Mucosa of rectum (tissue), 2 donors: ENCODE measurements around the gene KBTBD4.
"Not testable (repeated sequence)": the region's sequence is repeated elsewhere in the genome, so short reads cannot be mapped to it uniquely, and the experiment has no call there.

Experiments
- H3K27ac ChIP-seq, 2 donors: one replicate each; pipeline ENCODE4 v1.7.0; 2013; ENCODE audit warnings: inconsistent platforms in 2 of 2, low read depth in 2 of 2, low read length in 2 of 2
- H3K27me3 ChIP-seq, 2 donors: one replicate each; pipeline ENCODE4 v1.7.0; 2013; ENCODE audit warnings: low read length in 2 of 2; ENCODE audit not compliant: control insufficient read depth in 2 of 2, insufficient read depth in 2 of 2
- H3K36me3 ChIP-seq, 2 donors: one replicate each; pipeline ENCODE4 v1.7.0; 2013; ENCODE audit warnings: low read length in 2 of 2; ENCODE audit not compliant: control insufficient read depth in 2 of 2, insufficient read depth in 2 of 2
- H3K4me1 ChIP-seq, 2 donors: one replicate each; pipeline ENCODE4 v1.7.0; 2013; ENCODE audit warnings: low read length in 2 of 2, mild to moderate bottlenecking in 1 of 2; ENCODE audit not compliant: control insufficient read depth in 2 of 2, insufficient read depth in 2 of 2
- H3K4me3 ChIP-seq, 2 donors: one replicate each; pipeline ENCODE4 v1.7.0; 2013; ENCODE audit warnings: low read length in 2 of 2
- H3K9ac ChIP-seq, 2 donors: one replicate each; pipeline ENCODE4 v1.7.0; 2013; ENCODE audit warnings: low read length in 2 of 2, low read depth in 1 of 2, mild to moderate bottlenecking in 1 of 2
- H3K9me3 ChIP-seq, 2 donors: one replicate each; pipeline ENCODE4 v1.7.0; 2013; ENCODE audit warnings: low read length in 2 of 2; ENCODE audit not compliant: control insufficient read depth in 2 of 2
- donor health status: healthy.
- donor health status: Normal muscosa, but diverticular disease.

The KBTBD4 gene

GRCh38 chr11:47562393-47562792 is 16.4 kb downstream of the KBTBD4 start:
- not testable (repeated sequence) for H3K4me3 ChIP-seq, H3K27ac ChIP-seq, H3K4me1 ChIP-seq, H3K36me3 ChIP-seq, H3K27me3 ChIP-seq, H3K9me3 ChIP-seq, H3K9ac ChIP-seq

GRCh38 chr11:47560426-47560825 is 18.3 kb downstream of the KBTBD4 start:
- no peak overlapping the region for H3K9ac ChIP-seq

GRCh38 chr11:47558695-47559094 is 20.1 kb downstream of the KBTBD4 start:
- H3K4me1 ChIP-seq: no peaks in the 10 kb centered on the region
- H3K36me3 ChIP-seq: no peaks in the 10 kb centered on the region
- no peak overlapping the region for H3K4me3 ChIP-seq
- H3K9me3 ChIP-seq: no peaks in the 10 kb centered on the region
- H3K27me3 ChIP-seq: no peaks in the 10 kb centered on the region
- no peak overlapping the region for H3K9ac ChIP-seq
- H3K27ac ChIP-seq: no peak overlapping the region

More at GRCh38 chr11:47560426-47560825, 18.3 kb downstream of the KBTBD4 start:
- H3K9me3 ChIP-seq: no peaks in the 10 kb centered on the region
- H3K4me1 ChIP-seq: peaks cover 5 to 6% of the 10 kb centered on the region in 2 donors
- no peak overlapping the region for H3K4me3 ChIP-seq
- H3K36me3 ChIP-seq: no peaks in the 10 kb centered on the region
- H3K27ac ChIP-seq: no peak overlapping the region
- H3K27me3 ChIP-seq: no peaks in the 10 kb centered on the region

- H3K36me3 ChIP-seq, H3K4me3 ChIP-seq, H3K9me3 ChIP-seq, H3K9ac ChIP-seq, H3K27me3 ChIP-seq, H3K27ac ChIP-seq, H3K4me1 ChIP-seq: not testable (repeated sequence)
Observed at GRCh38 chr11:47557004-47557403, 21.8 kb downstream of the KBTBD4 start.

GRCh38 chr11:47553406-47553743 is 25.4 kb downstream of the KBTBD4 start:
- H3K9ac ChIP-seq: peak overlapping the region; percentile 61 to 84
- H3K36me3 ChIP-seq: no peaks in the 10 kb centered on the region
- H3K27ac ChIP-seq: peak overlapping the region; percentile 18 to 96
- H3K9me3 ChIP-seq: no peaks in the 10 kb centered on the region
- H3K4me1 ChIP-seq: peaks cover 14 to 20% of the 10 kb centered on the region in 2 donors
- no peaks in the 10 kb centered on the region for H3K27me3 ChIP-seq
- peak overlapping the region; percentile 76 to 86 for H3K4me3 ChIP-seq

GRCh38 chr11:47552566-47553405 is 26.0 kb downstream of the KBTBD4 start, which contains the start of gene CELF1:
CELF1 (minus strand) TSS chr11:47553132; CDS start chr11:47499523, 53,609 bp downstream.
- peak within 1 kb of the TSS; percentile 85 to 94 for H3K9ac ChIP-seq

GRCh38 chr11:47552056-47552565 is 26.7 kb downstream of the KBTBD4 start:
- Histone ChIP-seq H3K9me3 (no peaks in the 10 kb centered on the region), H3K27ac (peak overlapping the region; percentile 92 to 96), H3K36me3 (no peaks in the 10 kb centered on the region), H3K27me3 (no peaks in the 10 kb centered on the region), H3K4me3 (peak overlapping the region; percentile 86 to 92), H3K4me1 (peaks cover 14 to 22% of the 10 kb centered on the region in 2 donors), H3K9ac (peak overlapping the region; percentile 85 to 94)

More at GRCh38 chr11:47552566-47553405, 26.0 kb downstream of the KBTBD4 start, which contains the start of gene CELF1:
- no peaks in the 10 kb centered on the region for H3K27me3 ChIP-seq
- peak within 1 kb of the TSS; percentile 86 to 92 for H3K4me3 ChIP-seq
- peak within 1 kb of the TSS; percentile 92 to 96 for H3K27ac ChIP-seq
- H3K36me3 ChIP-seq: no peaks in the 10 kb centered on the region
- H3K9me3 ChIP-seq: no peaks in the 10 kb centered on the region
- peaks cover 14 to 20% of the 10 kb centered on the region in 2 donors for H3K4me1 ChIP-seq

- Histone ChIP-seq H3K27ac (peak overlapping the region in 1 of 2 donors; percentile 25), H3K27me3 (no peaks in the 10 kb centered on the region), H3K4me1 (peaks cover 14 to 23% of the 10 kb centered on the region in 2 donors), H3K9ac (no peak overlapping the region), H3K9me3 (no peaks in the 10 kb centered on the region), H3K4me3 (peak overlapping the region; percentile 10 to 92), H3K36me3 (no peaks in the 10 kb centered on the region)
Observed at GRCh38 chr11:47551086-47551485, 27.7 kb downstream of the KBTBD4 start.

GRCh38 chr11:47550288-47551047 is 28.3 kb downstream of the KBTBD4 start:
- Histone ChIP-seq H3K9me3 (no peaks in the 10 kb centered on the region), H3K9ac (no peak overlapping the region), H3K4me3 (peak overlapping the region in 1 of 2 donors; percentile 10), H3K27ac (no peak overlapping the region), H3K27me3 (no peaks in the 10 kb centered on the region), H3K4me1 (peaks cover 14 to 23% of the 10 kb centered on the region in 2 donors), H3K36me3 (no peaks in the 10 kb centered on the region)

- peaks cover 7 to 13% of the 10 kb centered on the region in 2 donors for H3K4me1 ChIP-seq
- not testable (repeated sequence) for H3K4me3 ChIP-seq, H3K9ac ChIP-seq, H3K27me3 ChIP-seq, H3K36me3 ChIP-seq, H3K27ac ChIP-seq, H3K9me3 ChIP-seq
Observed at GRCh38 chr11:47546274-47546673, 32.5 kb downstream of the KBTBD4 start.
